Left lobe of liver (tissue), 2 donors: ENCODE measurements around the gene CADPS2. TPM values are rescaled to one million over a fixed set of nuclear protein-coding genes. Genes with fewer than 3 reads are reported as not detected.
A peak's percentile ranks its signal among the peaks of the same experiment; 100 is the strongest.

ENCODE experiments used
- ATAC-seq: fragments of 200-7000 bp; cut with Tn5 transposase; one replicate; pipeline ENCODE4 v1.9.1; 2020; ENCODE audit warnings: mild to moderate bottlenecking, moderate library complexity
- DNase-seq: peaks from one replicate; pipeline ENCODE4 v3.0.0-alpha.2; 2020; ENCODE audit warnings: low spot score
- total RNA-seq: library from RNA; stranded (reverse); gene quantifications from one replicate; pipeline ENCODE4 v1.2.1, GENCODE V29; 2021
- donor health status: DM: no; HTN: no; CAD: no; lungs with moderate emphysema.
- donor health status: DM: no; HTN: yes; CAD: no.

CADPS2 gene
- total RNA-seq, 1 donor from 2014 or later: 13.2 TPM

DNA sequence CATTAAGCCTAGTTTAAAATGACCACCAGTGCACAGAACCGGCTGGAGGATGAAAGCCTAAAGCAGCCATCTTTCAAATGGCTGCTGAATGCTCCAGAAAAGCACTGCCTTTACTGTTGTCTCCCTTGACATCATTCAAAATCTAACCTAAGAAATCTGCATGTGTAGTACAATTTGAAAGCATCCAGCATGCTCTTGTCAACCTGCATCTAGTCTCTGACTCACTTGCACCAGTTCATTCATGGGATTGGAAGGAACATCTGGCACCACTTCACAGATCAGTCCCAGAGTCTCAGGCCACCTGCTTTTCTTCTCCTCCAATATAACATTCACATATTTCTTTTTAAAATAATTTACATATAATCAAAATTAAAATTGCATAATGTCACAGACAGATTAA is 263.6 kb downstream of the CADPS2 start:
- no peak for DNase-seq
- ATAC-seq: no peak

DNA sequence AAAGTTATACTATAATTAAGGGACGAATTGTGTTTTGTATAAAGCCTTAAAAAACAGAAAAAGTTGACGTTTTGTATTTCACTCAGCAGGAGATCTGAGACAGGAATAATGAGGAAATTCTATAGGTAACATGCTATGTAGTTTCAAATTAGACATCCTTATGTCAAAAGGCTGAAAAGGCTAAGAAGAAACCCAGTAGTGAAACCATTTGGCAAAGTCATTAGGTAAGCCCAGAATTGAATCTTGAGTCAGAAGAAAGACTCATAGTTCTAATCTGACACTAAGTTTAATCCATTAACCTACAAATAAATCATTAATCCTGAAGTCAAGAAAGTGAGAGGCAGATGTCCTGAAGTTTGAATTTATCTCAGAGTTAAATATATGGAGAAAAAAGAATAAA is 266.6 kb downstream of the CADPS2 start:
- no peak for DNase-seq
- ATAC-seq: no peak

DNA sequence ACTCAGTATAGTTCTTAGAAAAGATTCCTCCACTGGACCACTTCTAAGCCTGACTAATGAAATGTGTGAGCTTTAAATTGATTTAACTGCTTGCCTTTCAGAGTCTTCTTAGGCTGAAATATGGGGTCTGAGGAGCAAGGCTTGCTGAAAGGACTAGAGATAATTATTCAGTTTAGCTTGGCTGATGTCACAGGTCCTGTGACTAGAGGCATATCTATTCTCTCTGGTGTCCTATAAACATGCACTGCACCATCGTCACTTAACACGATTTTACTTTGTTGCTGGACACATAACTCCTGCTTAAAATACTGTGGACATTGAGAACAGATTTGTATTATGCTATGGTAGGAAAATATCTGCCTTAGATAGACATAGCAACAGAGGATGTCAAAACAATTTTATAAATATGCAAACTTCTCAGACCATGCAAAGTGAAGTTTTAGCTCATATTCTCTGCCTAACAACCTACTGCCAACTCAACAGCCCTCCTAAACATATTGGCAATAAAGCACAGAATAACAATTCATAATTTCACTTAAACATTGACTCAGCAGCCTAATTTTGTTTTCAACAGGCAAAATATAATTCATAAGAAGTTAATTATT is 267.6 kb downstream of the CADPS2 start:
- ATAC-seq (no peak), DNase-seq (no peak)

DNA sequence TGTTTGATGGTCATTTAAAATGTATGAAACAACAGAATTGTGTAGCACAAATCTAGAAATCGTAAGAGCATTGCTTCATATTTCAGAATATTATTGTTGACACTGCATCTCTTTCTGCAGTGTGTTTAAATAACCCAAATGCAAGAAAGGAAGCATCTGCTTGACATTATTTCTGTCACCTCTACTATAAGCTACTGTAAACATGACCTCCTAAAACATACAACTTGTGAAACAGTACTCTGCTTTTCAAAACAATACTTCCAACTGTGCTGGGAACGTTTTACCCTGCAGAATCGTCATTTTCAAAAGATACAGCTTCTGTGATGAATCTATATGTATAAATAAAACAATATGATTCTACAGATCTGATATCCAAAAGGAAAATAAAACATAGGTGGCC is 269.3 kb downstream of the CADPS2 start:
- ATAC-seq (no peak), DNase-seq (no peak)

DNA sequence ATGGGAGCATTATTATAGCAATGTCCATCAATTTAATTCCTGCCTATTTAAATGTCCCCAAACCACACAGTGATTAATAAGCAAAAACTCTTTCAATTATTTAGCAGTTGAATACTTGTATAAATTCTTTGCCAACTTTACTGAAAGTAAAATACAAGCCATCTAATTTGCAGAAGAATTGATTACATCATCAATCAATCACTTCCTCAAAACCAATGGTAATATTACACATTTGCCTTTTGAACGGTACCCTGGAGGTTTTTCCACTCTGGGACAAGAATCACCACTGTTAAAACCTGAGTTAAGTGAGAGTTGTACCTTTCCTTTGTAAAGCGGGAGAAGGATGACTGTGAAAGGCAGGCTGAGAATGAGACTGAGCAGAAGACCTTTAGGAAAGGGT is 280.3 kb downstream of the CADPS2 start:
- DNase-seq: no peak
- ATAC-seq: no peak

DNA sequence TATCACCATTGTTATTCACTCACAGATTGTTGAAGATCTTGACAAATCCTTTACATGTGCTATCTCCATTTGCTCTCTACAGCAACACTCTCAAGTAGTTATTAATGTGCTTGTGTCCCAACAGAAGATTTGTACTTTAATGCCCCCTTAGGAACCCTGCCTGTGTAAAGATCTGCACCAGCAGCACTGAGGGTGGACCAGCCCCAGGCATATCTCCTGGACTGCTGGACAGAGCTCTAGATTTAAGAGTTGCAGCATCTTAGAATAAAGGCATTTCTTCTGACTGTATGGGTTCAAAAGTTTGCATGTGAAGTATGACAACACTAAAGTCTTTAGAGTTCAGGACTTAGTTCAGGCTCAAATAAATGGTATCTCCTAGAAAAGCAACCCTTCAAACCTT is 282.0 kb downstream of the CADPS2 start:
- ATAC-seq (no peak), DNase-seq (no peak)

DNA sequence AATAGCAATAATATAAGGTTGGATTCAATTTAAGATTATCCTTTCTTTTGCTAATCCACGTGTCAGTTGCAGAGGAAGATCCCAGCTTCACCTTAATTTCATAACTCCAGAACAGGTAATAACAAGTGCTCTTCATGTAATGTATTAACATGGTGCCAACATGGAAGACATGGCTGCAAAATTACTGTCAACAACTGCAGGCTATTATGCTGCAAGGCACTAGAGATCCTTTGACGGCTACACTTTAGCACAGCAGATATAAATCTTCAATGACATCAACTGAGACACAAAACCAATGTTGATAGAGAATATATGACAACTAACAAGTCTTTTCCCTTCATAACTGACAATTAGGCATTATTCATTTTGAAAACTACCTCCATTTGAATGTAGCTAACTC is 283.5 kb downstream of the CADPS2 start:
- no peak for ATAC-seq
- DNase-seq: no peak

DNA sequence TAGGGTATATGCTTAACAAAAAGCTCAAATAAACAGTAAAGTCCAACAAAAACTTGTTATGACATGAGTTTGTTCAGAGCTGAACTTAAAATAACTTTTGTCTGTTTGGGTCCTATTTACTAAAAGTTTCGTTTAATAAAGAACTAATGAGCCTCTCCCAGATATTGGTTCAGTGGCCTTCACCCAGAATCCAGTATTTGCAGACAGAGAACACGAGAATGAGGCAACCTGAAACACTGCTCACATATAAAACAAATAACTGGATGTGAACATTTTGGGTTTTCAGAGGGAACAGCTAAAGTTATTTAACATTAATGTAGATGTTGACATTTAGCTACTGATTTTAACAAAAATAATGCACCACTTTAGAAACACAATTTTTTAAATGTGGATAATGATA is 285.6 kb downstream of the CADPS2 start:
- ATAC-seq (peak; percentile 80), DNase-seq (no peak)

DNA sequence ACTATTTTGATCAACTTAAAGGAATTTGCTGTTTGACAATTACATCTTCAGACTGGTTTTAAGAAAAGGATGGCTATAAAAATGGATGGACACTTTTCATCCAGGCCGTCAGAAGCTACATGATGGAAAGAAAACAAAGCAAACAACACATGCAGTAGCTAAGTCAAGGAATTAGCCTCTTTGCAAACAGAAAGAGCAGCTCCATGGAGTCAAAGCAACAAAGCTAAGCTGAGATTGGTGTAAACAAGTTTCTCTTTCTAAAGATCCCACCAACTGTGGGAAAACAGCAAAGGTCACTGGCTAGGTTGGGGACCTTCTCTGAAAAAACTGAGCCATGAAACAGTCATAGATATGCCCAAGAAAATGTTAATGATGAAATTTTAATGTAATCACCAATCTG is 286.2 kb downstream of the CADPS2 start:
- no peak for ATAC-seq
- DNase-seq: no peak

DNA sequence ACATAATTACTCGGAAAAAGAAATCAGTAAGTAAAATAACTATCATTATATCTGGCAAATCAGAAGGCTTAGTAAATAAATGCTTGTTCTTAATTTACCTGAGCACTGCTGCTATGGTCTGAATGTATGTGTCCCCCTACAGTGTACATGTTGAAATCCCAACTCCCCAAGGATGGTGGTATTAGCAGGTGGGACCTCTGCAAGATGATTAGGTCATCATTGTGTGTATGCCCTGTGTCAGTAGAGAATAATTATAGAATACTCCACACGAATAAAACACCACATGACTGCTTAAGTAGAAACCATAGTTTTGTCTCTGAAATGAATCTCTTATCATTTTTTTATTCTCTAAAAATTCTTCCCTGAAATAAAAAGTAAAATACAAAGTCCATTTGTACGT is 289.0 kb downstream of the CADPS2 start:
- ATAC-seq (no peak), DNase-seq (no peak)

DNA sequence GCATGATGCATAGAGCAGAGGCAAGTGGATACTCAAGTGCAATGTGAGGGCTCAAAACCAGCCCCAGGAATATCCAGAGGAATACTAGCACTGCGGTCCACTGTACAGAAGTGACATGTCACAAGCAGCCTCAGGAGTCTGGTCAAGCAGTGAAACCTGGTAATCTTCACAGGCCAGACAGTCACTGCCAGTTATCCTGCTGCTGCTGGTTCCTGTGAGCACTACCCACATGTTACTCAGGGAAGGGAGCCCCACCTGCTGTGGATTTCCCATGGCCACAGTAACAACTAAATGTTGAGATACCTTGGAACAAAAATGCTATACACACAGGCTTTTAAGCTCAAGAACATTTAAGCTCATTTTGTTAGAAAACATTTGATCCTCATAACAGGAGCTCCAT is 290.4 kb downstream of the CADPS2 start:
- DNase-seq: no peak
- no peak for ATAC-seq

DNA sequence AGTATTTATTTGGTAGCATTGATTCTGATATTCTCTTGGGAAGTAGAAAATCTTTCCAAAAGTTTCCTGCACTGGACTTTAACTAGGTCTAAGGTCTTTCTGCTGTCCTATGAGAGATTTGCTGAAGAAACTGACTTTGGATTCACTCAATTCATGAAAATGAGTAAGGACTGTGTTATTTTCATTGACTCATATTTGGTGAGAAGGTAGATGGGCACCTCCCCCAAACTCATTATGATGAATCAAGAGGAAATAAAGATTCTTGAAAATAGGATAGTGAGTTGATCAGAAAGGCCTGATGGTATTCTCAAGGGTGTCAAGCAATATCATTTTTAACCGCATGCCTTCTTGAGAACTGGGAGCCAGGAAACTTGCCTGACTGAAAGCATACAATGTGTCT is 297.6 kb downstream of the CADPS2 start:
- no peak for DNase-seq

DNA sequence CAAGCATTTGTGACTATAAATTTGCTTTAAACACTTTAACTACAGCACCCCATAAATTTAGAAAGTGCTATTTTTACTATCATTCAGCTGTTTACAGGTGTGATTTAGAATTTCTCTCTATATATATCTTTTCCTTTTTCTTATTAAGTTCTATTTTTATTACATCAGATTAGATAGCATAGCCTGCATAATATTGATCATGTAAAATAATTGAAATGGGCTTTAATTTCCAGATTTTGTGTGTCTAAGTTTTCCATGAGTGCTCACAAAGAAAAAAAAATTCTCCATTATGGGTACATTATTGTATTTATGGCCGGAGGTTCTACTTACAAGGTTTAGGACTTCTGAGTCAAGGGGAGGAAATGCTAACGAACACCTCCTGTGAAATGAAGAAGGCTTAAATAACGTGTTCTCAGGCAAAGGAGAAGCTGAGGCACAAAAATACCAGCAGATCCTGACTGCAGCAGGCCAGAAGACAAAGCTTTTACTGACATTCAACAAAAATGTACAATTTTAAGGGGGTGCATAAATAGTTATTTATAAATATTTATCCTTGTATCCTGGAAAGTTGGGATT is 301.5 kb downstream of the CADPS2 start:
- no peak for ATAC-seq
- DNase-seq: no peak

More for the DNA sequence above, 297.6 kb downstream of the CADPS2 start:
- no peak for ATAC-seq

DNA sequence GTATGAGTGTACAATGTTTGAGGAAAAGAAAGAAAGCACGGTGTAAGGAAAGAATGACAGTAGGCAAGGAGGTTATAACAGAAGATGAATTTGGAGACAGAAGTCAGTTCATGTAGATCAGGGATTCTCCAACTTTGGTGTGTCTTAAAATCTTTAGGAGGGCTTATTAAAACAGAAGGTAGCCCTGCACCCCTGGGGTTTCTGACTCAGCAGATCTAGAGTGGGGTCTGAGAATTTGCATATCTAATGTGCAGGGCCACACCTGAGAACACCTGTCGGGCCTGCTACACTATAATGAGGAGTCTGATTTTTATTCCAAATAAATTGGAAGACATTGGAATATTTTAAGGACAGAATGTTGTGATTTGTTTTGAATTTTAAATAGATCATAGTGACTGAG is 307.9 kb downstream of the CADPS2 start:
- ATAC-seq: no peak
- no peak for DNase-seq

DNA sequence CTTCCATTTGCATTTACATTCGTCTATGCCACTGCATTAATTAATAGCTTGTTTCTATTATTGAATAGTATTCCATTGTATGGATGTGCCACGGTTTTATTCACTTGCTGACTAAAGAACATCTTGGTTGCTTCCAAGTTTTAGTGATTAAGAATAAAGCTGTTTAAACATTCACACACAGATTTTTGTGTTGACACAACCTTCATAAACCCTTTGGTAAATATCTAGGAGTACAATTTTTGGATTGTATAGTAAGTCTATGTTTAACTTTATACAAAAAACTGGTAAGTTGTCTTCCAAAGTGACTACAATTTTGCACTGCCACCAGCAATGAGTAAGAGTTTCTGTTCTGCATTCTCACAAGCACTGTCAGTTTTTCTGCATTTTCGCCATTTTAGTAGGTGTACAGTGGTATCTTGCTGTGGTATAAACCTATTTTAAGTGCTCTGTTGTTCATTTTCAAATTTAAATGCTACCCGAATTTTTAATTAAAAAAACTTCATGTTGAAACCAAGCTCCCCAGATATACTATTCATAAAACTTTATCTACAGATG is 308.7 kb downstream of the CADPS2 start:
- DNase-seq (no peak), ATAC-seq (no peak)

DNA sequence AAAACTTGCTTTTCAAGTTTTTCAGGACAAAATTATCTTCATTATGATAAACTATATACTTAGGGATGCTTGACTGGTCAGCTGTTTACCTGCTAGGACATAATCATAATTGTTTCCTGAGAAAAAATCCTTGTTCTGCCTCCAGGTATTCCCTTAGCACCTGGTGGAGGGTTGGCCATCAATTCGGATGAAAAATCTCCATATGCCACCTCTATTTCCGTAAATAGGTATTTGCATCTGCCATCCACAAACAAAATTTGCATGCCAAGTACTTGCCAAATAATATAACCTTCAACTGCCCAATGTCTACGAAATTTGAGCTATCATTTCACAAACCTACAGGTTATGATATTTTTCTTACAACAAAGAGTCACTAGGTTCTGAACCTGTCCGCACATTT is 313.6 kb downstream of the CADPS2 start:
- no peak for DNase-seq
- no peak for ATAC-seq

DNA sequence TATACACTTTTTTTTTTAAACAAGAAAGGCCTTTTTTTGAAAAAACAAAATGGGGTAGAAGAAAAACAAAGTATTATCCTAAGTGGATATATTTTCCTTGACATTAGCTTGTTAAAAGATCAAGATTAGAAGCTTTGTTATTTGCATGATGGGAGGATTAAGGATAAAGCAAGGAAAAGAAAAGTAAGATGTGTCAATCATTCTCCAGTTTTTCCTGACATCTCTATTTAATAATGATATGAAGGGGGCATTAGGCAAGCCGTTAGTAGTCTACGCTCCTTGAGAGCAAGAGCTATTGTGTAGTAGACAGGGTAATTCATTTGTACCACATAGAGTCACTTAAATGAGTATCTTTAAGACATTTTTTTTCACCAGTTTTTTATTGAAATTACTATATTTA is 324.9 kb downstream of the CADPS2 start:
- DNase-seq (no peak), ATAC-seq (no peak)

DNA sequence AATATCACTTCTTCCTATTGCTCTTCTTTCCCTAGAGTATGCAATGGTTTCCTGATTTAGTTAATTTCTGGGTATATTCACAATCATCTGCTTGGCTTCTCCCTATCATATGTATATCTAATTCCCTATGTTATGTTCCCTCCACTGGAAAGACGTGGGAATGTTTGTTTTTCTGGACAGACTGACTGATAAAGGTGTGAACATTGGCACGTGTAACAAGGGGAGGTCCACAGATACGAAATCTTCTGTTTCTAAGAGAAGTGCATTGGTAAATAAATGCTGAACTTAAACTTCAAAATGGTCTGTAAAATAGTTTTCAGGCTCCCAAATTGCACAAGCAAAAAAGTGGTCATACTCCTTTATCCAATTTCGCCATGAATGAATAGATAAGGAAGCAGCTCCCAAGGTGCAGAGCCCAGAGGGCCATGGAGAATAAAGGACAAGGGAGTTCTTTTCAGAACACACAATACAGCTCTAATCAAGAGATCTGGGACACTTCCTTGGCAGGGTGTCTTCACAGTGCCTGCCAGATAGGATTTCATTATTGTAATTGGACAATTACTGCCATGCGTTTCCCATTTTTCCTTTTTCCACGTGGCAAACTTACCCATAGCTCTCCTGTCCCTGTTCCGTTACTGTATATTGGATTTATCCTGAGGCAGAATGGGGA is 329.3 kb downstream of the CADPS2 start:
- no peak for ATAC-seq
- no peak for DNase-seq

DNA sequence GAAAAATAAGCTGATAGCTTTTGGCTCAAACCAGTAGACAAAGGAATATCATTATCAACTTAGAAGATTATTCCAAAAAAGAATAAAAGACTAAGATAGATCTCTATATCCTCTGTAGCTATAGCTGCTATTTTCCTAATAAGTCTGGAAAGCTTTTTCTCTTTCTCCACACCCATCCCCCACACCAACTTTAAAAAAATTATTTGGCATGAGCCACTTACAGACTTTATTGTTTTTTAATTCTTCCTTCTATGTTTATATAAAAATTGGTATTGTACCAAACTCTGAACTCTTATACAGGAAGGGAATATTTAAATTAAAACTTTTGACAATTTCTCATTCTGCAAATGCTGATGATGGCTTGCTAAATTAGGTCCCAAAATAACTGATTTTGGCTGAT is 330.0 kb downstream of the CADPS2 start:
- DNase-seq (no peak), ATAC-seq (no peak)

DNA sequence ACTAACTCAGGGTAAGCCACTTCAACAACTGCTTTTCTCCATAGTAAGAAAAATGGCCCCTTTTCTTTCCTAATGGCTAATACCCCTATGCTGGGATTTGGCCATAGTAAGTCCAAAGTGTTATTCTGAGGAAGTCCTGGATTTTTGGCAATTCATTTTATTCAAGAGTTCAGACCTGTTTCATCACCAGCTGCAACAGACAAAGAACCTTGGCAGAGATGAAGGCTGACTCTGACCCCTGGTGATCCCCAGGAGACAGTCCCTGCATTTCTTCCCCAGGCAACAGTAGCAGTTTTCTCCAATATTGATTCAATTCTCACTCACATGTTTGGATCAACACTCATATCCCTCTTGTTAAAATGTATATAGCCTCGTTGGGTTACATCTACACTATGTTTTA is 332.5 kb downstream of the CADPS2 start:
- DNase-seq (no peak), ATAC-seq (peak; percentile 90)

DNA sequence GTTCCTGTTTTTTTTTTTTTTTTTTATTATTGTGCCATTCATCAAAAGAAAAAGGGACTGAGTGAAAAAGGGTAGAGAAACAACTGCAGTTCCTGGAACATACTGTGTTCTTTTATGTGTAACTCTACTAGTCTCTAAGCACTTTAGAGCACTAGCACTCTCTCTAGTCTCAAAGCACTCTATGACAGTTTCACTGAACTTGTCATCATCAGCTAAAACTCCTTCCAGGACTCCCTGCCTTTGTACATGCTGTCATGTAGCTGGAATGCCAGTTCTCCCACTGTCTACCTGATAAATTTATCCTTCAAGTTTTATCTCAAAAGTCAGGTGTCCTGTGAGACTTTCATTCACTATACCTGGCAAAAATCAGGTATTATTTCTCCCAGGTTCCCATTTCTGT is 333.5 kb downstream of the CADPS2 start:
- DNase-seq: no peak
- no peak for ATAC-seq

DNA sequence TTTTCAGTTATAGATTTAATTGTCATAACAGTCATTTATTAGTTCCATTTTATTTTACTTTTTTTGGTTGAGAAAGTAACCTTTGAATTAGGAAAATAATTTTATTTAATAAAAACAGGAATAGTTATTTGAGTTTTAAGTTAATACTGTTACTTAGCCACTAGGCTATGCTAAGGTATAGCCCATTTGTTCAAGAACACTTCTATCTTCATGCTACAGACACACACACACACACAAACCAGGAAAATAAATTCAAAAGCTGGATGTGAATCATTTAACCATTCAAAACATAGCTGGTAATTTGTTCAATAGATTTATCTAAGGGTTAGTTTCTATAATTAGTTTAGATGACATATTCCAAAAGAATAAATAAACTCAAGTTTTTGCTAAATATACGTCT is 335.7 kb downstream of the CADPS2 start:
- DNase-seq: no peak
- no peak for ATAC-seq

DNA sequence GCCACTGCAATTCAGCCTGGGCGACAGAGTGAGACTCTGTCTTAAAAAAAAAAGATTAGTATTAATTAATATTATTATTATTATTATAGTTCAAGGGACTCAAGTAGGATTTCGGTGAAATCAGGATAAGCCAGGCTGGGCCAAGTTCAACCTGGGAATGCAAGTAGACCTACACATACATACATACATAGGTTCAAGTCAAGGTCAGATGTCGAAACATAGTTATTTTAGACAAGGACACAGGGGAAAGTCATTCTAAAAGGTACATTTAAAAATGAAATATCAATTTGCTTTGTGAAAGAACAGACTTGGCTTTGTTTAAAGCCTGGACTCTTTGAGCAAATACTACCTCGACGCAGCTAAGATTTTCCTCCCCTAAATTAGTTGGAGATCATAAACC is 336.7 kb downstream of the CADPS2 start:
- ATAC-seq: no peak
- no peak for DNase-seq
